Limb (tissue), 2 donors: ENCODE measurements around the gene ITPK1.
"Not testable (repeated sequence)": the region's sequence is repeated elsewhere in the genome, so short reads cannot be mapped to it uniquely, and the experiment has no call there.

Experiments
- DNase-seq, 2 donors: peaks; one replicate each; pipeline ENCODE4 v3.0.0-alpha.2; 2016; ENCODE audit errors: extremely low spot score in 2 of 2

ITPK1 gene

DNA sequence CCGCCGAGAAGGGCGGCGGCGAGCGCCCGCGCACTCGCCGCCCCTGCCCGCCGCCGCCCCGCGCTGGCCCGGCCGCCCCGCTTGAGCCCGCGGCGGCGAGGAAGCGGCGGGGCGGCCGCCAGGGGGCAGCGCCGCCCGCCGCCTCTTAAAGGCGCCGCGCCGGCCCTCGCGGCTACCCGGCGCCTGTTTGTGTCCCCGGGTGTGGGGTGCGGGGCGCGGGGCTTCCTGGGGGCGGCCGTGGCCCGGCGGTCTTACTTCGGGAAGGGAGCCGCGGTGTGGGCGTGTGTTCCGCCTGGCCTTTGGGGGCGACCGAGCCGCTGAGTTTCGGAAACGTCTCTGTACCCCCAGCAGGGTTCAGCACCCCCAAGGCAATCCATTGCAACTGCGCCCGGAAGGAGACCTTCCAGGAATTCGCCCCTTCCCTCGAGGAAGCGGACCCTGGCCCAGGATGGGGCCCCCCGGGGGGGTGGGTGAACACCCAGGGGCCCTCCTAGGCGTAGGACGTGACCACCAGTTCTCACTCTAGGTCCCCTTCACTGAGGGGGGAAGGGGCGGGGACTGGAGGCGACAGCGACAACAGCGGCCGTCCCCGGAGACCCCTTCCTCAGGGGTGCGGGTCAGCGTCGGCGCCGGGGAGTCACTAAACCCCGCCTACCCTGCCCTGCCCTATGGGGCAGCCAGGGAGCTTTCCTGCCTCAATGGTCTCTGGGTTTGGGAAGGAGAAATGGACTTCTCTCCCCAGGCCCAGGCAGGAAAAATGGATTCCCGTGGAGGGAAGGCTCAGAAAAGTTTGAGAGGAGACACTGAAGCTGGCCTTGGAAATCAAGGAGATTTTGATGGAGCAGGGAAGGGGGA lies at the start of gene ITPK1:
Gene ITPK1 (minus strand): TSS at position 105 of the 855 bp plus-strand sequence. CDS start 762 bp downstream, outside the sequence.
- DNase-seq, result peak; percentile 58 to 81

DNA sequence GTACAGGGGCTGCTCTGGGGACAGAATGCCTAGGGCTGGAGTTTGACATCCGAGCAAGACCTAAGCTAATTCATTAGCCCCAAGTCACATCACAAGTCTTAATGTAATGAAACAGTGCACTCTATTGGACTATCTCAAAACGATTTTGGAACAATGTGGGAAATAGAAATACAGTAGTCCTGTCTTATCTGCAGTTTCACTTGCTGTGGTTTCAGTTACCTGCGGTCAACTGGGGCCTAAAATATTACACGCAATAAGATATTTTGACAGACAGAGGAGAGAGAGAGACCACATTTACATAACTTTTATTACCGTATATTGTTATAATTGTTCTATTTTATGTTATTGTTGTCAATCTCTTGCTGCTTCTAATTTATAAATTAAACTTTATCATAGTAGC lies 47.8 kb upstream of the ITPK1 start:
- DNase-seq, result no peak

DNA sequence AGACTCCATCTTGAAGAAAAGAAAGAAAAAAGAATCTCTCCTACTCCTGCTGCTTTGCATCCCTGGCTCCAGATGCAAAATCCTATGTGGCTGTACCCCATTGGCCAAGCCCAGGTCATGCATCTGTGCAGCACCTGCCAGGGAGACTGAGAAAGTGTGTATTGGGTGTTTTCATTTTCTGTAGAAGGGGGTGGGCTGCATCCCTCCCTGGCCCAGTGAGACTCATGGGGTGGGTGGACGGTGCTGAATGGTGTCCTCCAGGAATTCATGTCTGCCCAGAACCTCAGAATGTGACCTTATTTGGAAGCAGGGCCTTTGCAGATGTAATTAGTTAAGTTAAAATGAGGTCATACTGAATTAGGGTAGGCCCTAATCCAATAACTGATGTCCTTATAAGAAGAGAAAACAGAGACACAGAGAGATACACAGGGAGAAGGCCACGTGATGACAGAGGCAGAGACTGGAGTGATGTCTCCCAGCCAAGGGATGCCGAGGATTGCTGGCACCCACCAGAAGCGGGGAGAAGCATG lies 45.8 kb upstream of the ITPK1 start:
- no peak for DNase-seq

GRCh38 chr14:93160353-93160801 lies 44.7 kb upstream of the ITPK1 start:
- DNase-seq, result peak in 1 of 2 donors; percentile 7

- DNase-seq, result not testable (repeated sequence)
Observed at GRCh38 chr14:93159625-93160352, 44.1 kb upstream of the ITPK1 start.

- not testable (repeated sequence) for DNase-seq
Observed at GRCh38 chr14:93158349-93158748, 42.6 kb upstream of the ITPK1 start.

DNA sequence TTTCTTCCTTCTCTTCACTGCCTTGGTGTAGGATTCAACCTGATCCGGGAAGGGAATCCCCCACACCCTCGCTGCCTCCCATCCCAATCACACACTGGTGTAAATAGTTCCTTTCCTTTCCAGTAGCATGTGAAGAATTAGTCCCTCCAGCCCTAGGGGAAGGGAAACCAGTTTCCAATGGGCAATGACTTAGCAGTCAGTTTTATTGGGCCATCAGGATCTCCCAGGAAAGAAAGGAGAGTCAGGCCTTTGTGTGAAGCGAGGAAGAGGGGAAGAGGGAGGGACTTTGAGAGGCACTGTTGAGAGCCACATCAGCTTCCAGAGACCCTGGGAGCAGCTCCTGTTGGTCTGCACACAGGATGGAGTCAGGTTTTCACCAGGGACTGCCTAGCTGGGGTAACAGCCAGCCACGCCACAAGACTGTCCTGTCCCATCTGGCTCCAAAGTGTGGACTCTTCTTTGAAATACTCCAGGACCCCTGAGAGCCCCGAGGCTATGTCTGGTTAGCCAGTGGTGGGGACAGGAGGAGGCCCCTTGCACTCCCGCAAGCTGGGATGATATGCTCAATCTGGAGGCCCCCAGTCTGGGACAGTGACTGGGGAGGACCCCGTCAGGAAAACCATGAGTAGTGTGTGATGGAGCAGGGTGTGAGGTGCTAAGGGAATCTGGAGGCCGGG lies 41.1 kb upstream of the ITPK1 start:
- no peak for DNase-seq

DNA sequence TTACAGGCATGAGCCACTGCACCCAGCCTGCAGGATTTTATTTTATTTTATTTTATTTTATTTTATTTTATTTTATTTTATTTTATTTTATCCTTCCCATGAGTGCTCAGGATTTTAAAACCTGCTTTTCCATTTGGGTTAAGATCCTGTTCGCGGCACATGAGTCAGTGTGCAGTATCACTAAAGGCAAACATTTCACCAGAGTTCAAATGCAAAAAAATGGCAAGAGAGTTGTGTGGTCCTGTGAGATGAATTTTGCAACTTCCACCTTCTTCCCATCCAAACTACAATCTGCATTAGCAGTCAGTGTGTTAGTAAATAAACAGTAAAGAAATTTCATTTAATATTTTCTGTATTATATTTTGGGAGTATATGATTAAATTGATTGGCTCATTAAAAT lies 39.9 kb upstream of the ITPK1 start:
- DNase-seq, result no peak

GRCh38 chr14:93153121-93153520 lies 37.4 kb upstream of the ITPK1 start:
- DNase-seq, result no peak

GRCh38 chr14:93150227-93151208 lies 34.8 kb upstream of the ITPK1 start:
- DNase-seq, result no peak

GRCh38 chr14:93148979-93149378 lies 33.3 kb upstream of the ITPK1 start:
- DNase-seq, result no peak

DNA sequence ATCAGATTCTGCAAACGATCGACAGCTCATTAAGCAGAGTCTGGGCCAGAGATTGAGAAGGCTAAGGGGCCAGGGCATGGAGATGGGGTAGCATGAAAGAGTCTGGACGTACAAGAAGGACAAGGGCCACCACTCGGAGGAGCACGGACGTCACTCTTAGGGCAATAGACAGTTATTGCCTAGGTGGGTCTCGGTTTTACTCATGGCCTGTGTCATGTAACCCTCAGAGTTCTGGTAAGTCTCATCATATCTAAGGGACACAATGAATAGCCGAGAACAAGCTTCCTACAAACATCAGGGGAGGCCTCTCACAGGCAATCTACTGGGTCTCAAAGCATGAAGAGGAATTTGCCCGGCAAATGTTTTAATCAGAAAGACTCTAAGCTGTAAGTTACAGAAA lies 30.4 kb upstream of the ITPK1 start:
- DNase-seq, result no peak

DNA sequence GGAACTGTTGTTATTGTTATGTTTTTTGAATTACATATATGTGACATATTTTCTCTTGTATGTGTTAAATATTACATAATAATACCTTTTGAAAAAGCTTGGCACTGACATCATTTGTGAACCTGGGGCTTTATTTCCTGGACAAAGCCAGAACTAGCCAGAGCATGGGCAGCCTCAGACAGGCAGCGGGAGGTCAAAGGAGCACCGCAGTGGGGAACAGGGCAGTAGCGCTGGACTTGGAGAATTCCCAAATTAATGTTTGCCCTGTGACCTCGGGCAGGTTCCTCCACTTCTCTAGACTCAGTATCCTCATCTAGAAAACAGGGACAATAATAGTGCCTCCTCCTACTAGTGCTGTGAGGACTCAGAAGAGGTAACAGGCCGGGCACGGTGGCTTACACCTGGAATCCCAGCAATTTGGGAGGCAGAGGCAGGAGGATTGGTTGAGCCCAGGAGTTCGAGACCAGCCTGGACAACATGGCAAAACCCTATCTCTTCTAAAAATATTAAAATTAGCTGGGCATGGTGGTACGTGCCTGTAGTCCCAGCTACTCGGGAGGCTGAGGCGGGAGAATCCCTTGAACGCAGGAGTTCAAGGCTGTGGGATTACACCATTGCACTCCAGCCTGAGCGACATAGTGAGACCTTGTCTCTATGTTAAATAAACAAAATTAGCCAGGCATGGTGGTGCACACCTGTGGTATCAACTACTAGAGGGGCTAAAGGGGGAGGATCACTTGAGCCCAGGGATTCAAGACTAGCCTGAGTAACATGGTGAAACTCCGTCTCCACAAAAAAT lies 27.3 kb upstream of the ITPK1 start:
- DNase-seq, result no peak

DNA sequence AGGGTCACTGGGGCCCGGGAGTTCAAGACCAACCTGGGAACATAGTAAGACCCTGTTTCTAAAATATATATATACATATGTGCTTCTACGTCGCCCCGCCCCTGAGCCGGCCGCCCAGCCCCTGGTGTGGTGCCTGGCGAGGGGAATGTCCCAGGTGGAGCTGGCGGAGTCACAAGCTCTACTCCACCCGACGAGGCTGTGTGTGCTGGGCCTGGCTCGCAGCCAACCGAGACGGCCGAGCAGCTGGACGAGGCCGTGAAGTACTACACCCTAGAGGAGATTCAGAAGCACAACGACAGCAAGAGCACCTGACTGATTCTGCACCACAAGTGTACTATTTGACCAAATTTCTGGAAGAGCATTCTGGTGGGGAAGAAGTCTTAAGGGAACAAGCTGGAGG lies 22.1 kb upstream of the ITPK1 start:
- DNase-seq, result peak in 1 of 2 donors; percentile 53

GRCh38 chr14:93136508-93136907 lies 20.8 kb upstream of the ITPK1 start:
- DNase-seq, result not testable (repeated sequence)

GRCh38 chr14:93136009-93136408 lies 20.3 kb upstream of the ITPK1 start:
- no peak for DNase-seq

DNA sequence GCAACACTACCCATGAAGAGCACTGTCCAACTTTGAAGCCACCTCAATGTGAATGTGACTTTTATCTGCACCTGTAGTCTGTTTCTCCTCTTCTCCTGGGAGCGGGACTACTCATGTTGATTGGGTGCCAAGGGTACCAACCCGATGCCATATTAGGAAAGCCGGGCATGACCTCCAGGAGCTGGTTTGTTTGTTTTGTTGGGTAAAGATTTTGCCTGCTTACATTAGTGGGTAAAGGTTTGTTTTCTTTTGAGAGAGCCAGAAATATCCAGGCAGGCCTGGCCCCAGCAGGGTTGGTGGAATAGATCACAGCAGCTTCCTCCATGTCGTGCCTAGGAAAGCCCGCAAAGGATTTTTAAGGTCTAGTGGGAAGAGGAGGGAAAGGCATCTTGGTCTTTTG lies 19.7 kb upstream of the ITPK1 start:
- DNase-seq, result no peak

- DNase-seq, result no peak
Observed at GRCh38 chr14:93133464-93133863, 17.7 kb upstream of the ITPK1 start.

DNA sequence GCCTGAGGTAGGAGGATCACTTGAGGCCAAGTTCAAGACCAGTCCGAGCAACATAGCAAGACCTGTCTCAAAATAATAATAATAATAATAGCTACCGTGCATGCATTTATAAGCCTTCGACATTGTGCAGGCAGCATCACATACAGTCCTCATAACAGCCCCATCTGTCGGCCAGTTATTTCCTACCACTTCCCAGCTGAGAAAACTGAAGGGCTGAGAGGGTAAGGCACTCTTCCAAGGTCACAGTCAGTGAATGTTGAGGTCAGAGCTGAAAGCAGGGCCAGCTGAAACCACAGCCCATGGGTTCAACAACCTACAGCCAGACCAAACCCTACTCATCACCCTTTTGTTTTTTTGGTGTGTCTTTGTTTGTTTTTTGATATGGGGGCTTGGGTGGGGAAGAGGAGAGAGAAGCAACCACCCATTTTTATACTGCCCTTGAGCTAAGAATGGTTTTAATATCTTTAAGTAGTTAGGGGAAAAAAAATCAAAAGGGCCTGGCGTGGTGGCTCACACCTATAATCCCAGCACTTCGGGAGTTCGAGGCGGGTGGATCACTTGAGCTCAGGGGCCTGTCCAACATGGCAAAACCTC lies 16.8 kb upstream of the ITPK1 start:
- no peak for DNase-seq
